ENCODE measurements around the gene TM4SF1.

DNA sequence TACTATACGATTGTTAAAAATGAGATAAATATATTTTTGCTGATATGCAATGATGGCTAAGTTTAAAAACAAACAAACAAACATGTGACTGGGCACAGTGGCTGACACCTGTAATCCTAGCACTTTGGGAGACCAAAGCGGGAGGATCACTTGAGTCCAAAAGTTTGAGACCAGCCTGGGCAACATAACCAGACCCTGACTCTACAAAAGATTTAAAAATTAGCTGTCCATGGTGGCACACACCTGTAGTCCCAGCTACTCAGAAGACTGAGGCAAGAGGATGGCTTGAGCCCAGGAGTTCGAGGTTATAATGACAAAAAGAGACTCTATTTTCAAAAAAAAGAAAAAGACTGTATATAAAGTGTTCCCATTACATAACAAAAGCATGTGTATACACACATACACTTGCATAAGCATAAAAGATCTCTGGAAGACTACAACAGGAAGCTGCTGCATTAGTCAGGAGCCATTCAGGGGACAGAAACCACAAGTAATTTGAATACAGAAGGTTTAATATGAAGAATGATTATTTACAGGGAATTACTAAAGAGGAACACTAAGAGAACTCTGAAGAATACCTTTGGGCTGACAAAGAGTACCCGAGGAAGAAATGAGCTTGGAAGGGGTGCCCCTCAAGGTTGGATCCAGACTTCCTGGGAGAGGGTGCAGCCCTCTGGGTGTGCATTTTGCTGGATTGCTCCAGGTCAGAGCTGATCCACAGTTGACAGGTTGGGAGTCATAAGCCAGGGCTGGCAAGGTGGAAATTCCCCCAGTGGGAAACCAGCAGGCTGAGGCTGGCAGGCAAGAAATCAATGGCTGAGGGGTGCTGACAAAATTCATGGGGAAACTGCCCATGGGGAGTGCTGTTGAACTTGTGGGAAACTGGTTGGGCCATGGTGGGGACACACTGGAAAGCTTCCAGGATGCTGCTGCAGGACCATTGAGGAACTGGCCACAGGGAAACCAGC lies 34.8 kb downstream of the TM4SF1 start:
- TF ChIP-seq, protein P1, sequence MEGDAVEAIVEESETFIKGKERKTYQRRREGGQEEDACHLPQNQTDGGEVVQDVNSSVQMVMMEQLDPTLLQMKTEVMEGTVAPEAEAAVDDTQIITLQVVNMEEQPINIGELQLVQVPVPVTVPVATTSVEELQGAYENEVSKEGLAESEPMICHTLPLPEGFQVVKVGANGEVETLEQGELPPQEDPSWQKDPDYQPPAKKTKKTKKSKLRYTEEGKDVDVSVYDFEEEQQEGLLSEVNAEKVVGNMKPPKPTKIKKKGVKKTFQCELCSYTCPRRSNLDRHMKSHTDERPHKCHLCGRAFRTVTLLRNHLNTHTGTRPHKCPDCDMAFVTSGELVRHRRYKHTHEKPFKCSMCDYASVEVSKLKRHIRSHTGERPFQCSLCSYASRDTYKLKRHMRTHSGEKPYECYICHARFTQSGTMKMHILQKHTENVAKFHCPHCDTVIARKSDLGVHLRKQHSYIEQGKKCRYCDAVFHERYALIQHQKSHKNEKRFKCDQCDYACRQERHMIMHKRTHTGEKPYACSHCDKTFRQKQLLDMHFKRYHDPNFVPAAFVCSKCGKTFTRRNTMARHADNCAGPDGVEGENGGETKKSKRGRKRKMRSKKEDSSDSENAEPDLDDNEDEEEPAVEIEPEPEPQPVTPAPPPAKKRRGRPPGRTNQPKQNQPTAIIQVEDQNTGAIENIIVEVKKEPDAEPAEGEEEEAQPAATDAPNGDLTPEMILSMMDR (IDR thresholded peaks at IDR 0.05; ENCODE audit: extremely low read depth in 1 of 2, insufficient read depth in 1 of 2, low read depth in 1 of 2, low read length in 2 of 2) = no peak
- peak; percentile 25 for TF ChIP-seq POLR2AphosphoS5 (IDR thresholded peaks at IDR 0.05; ENCODE audit: insufficient read depth, low read depth, low read length)
- TF ChIP-seq POLR2A (IDR thresholded peaks at IDR 0.05; ENCODE audit: low read depth, low read length) = no peak
- no peak for TF ChIP-seq GATA2 (IDR thresholded peaks at IDR 0.05; ENCODE audit: insufficient read depth, insufficient read length, low read depth, low read length)
- no peak for TF ChIP-seq EZH2 (IDR thresholded peaks at IDR 0.05; ENCODE audit: borderline replicate concordance, low read depth, low read length, severe bottlenecking)

Data from endothelial cell of umbilical vein (primary cell).